Transverse colon (tissue), 4 donors: ENCODE data around the gene SYCN. TPM values are rescaled to one million over a fixed set of nuclear protein-coding genes. Genes with fewer than 3 reads are reported as not detected.

ENCODE experiments used
- DNase-seq: peaks from one replicate; pipeline ENCODE4 v3.0.0-alpha.2; 2019
- H3K27ac ChIP-seq, 4 donors: fragments of 200-600 bp; sonication (generic); 2 replicates each; pipeline ENCODE4 v1.5.1; 2016 to 2018; ENCODE audit warnings: inconsistent platforms in 4 of 4
- H3K27me3 ChIP-seq: fragments of 200-600 bp; sonication (generic); 2 replicates; pipeline ENCODE4 v1.5.1; 2017; ENCODE audit warnings: inconsistent platforms
- H3K36me3 ChIP-seq, 4 donors: fragments of 200-600 bp; sonication (generic); 2 replicates each; pipeline ENCODE4 v1.5.1; 2017 to 2019; ENCODE audit warnings: inconsistent platforms in 4 of 4
- H3K4me1 ChIP-seq, 4 donors: fragments of 200-600 bp; sonication (generic); 2 replicates each; pipeline ENCODE4 v1.5.1; 2017 to 2020; ENCODE audit warnings: inconsistent platforms in 4 of 4
- H3K4me3 ChIP-seq, 4 donors: fragments of 200-600 bp; sonication (generic); 1 replicate in 1 of 4; 2 replicates in 3 of 4; pipeline versions ENCODE4 v1.5.1 to v1.6.1; 2017 to 2019; ENCODE audit warnings: inconsistent platforms in 4 of 4
- H3K9me3 ChIP-seq, 2 donors: fragments of 200-600 bp; sonication (generic); 2 replicates each; pipeline ENCODE4 v1.5.1; 2017 to 2019; ENCODE audit warnings: inconsistent platforms in 2 of 2
- EP300 ChIP-seq: sonication (generic); formaldehyde crosslinking; IDR thresholded peaks from one replicate; pipeline ENCODE4 v1.6.1; 2017; ENCODE audit warnings: antibody characterized with exemption, low read depth
- POLR2A ChIP-seq: fragments of 450-650 bp; IDR thresholded peaks from one replicate; pipeline ENCODE4 v1.6.1; 2016; ENCODE audit warnings: antibody characterized with exemption, mild to moderate bottlenecking, moderate library complexity
- POLR2AphosphoS5 ChIP-seq, 3 donors: sonication (generic); formaldehyde crosslinking; IDR thresholded peaks; one replicate each; pipeline ENCODE4 v1.6.1; 2016; ENCODE audit warnings: antibody characterized with exemption in 3 of 3
- WGBS, 2 donors: methylation state at CpG; one replicate each; pipeline ENCODE4 v1.1.5; 2018; ENCODE audit warnings: low coverage in 1 of 2; 5-methylcytosine and 5-hydroxymethylcytosine counted together
- in situ Hi-C, 4 donors: fragments of 200-750 bp; cut with MboI; loops; one replicate each; pipeline versions ENCODE4 v1.15.0 to v1.15.1; 2017; ENCODE audit warnings: low sequenced_read_pairs in 3 of 4, low pct_ligation_motif_present in 1 of 4, low pct_unique_long_range_greater_than_20kb in 1 of 4
- intact Hi-C: fragments of 100-400 bp; cut with DNase I; formaldehyde crosslinking; loops from one replicate; pipeline ENCODE4 v1.15.1; 2023; ENCODE audit warnings: low total_unique reads
- total RNA-seq, 4 donors: library from RNA; depleted of rRNA; stranded (reverse); fragments of >200 nt; gene quantifications; one replicate each; pipeline ENCODE4 v1.1.0, GENCODE V29; 2016
- TF ChIP-seq, protein P1 (sequence below), 5 experiments: fragments of 200-600 bp in 3 of 5; fragments of 450-650 bp in 2 of 5; sonication (generic) in 3 of 5; IDR thresholded peaks; 1 replicate in 2 of 5; 2 replicates in 3 of 5; pipeline ENCODE4 v1.5.1; 2016 to 2017; ENCODE audit warnings: antibody characterized with exemption in 5 of 5, inconsistent platforms in 3 of 5, mild to moderate bottlenecking in 2 of 5, moderate library complexity in 1 of 5

Gene SYCN
- total RNA-seq, 4 donors from 2014 or later = not detected

DNA sequence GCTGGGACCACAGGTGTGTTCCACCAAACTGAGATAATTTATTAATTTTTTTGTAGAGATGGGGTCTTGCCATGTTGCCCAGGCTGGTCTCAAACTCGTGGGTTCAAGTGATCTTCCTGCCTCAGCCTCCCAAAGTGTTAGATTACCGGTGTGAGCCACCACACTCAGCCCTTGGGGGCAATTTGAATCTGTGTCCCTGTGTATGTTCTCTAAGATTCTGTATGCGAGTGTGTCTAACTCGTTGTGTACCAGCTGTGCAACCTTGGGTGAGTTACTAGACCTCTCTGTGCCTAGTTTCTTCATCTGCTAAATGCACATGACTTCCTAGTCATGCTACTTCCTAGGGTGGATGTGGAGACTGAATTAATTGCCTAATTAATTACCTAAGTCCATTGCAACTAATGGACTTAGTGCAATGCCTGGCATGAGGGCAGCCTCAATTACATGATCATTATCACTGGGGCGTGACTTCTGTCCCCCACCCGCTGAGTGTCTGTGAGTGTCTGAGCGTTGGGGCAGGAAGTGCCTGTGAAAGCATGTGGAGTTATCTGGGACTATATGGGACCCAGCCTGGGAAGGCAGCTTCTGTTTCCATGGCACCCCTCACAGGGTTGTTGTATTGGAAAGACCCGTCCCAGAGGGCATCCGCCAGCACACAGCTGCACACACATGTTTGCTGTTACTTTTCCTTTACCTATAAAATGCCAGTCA is 9.1 kb downstream of the SYCN start:
- in situ Hi-C loops (loop anchor here in 1 of 4 donors (10.0 kb wide), 1 partner anchor 130 kb away; the partner anchor contains the start of gene LRFN1), intact Hi-C loops (no loop called here)
- no peak overlapping the region for H3K4me3 ChIP-seq
- H3K36me3 ChIP-seq = no peaks in the 10 kb centered on the region
- TF ChIP-seq POLR2AphosphoS5 (IDR thresholded peaks at IDR 0.05) = no peak
- TF ChIP-seq, protein P1, sequence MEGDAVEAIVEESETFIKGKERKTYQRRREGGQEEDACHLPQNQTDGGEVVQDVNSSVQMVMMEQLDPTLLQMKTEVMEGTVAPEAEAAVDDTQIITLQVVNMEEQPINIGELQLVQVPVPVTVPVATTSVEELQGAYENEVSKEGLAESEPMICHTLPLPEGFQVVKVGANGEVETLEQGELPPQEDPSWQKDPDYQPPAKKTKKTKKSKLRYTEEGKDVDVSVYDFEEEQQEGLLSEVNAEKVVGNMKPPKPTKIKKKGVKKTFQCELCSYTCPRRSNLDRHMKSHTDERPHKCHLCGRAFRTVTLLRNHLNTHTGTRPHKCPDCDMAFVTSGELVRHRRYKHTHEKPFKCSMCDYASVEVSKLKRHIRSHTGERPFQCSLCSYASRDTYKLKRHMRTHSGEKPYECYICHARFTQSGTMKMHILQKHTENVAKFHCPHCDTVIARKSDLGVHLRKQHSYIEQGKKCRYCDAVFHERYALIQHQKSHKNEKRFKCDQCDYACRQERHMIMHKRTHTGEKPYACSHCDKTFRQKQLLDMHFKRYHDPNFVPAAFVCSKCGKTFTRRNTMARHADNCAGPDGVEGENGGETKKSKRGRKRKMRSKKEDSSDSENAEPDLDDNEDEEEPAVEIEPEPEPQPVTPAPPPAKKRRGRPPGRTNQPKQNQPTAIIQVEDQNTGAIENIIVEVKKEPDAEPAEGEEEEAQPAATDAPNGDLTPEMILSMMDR (IDR thresholded peaks at IDR 0.05) = no peak
- TF ChIP-seq EP300 = no peak
- no peak for TF ChIP-seq POLR2A
- no peaks in the 10 kb centered on the region for H3K9me3 ChIP-seq
- peaks cover 77% of the 10 kb centered on the region for H3K27me3 ChIP-seq
- H3K27ac ChIP-seq = no peak overlapping the region
- no peak for DNase-seq
- peaks cover 0 to 7% (median 3%) of the 10 kb centered on the region in 4 donors for H3K4me1 ChIP-seq
- 45% methylated on average over 9 of the region's 9 CpGs; no CpG with 5 or more reads in 1 of the 2 donors for WGBS, 2 donors

DNA sequence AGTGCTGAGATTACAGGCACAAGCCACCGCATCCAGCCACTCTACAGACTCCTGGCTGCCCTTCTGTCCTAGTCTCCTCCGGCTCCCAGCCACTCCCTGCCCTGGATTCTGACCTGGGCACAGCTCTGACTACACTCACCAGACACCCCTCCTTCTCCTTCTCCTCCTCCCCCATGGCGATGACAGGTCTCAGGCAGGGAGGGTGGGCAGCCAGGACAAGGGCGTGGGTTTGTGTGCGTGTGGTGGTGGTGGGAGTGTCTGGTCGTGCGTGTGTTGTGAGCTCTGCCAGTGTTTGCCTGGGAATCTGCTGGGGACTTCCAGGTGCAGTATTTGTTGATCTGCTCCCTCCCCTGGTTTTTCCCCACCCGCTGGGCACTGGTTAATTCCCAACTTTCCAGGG is 10.3 kb downstream of the SYCN start:
- Histone ChIP-seq H3K9me3 (no peaks in the 10 kb centered on the region), H3K4me1 (peaks cover 0 to 7% (median 3%) of the 10 kb centered on the region in 4 donors), H3K36me3 (no peaks in the 10 kb centered on the region), H3K4me3 (no peak overlapping the region), H3K27ac (no peak overlapping the region), H3K27me3 (peaks cover 75% of the 10 kb centered on the region)
- in situ Hi-C loops = loop anchor here in 1 of 4 donors (10.0 kb wide), 1 partner anchor 131 kb away; the partner anchor contains the start of gene LRFN1
- intact Hi-C loops = no loop called here
- no peak for TF ChIP-seq POLR2A
- TF ChIP-seq EP300 = no peak
- TF ChIP-seq, protein P1 (IDR thresholded peaks at IDR 0.05) = no peak
- no peak for TF ChIP-seq POLR2AphosphoS5 (IDR thresholded peaks at IDR 0.05)
- WGBS, 2 donors = 10 to 30% methylated on average over 2 to 8 of the region's 8 CpGs
- DNase-seq = no peak

DNA sequence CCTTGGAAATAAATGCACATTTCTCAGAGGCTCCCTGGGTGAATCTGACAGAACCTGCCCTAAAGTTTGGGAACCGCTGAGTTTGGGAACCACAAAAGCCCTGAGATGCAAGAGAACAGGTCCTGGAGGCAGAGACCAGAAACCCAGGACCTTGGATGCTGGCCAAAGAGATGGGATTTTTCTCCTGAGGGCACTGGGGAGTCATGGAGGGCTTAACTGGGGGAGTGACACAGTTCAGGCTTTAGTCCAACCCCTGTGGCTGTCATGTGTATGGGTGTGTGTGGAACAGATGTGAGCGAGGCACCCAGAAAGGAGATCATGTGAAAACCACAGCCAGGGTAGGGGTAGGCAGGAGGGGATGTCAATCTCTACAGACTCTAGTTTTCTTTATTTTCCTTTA is 11.2 kb downstream of the SYCN start:
- peaks cover 0 to 7% (median 3%) of the 10 kb centered on the region in 4 donors for H3K4me1 ChIP-seq
- peaks cover 72% of the 10 kb centered on the region for H3K27me3 ChIP-seq
- TF ChIP-seq POLR2AphosphoS5 (IDR thresholded peaks at IDR 0.05) (no peak), EP300 (no peak), POLR2A (no peak)
- TF ChIP-seq, protein P1 (IDR thresholded peaks at IDR 0.05) = no peak
- no peaks in the 10 kb centered on the region for H3K36me3 ChIP-seq
- no peak overlapping the region for H3K4me3 ChIP-seq
- no peaks in the 10 kb centered on the region for H3K9me3 ChIP-seq
- 68% methylated on average over 2 of the region's 2 CpGs; no CpG with 5 or more reads in 1 of the 2 donors for WGBS, 2 donors
- no peak overlapping the region for H3K27ac ChIP-seq
- in situ Hi-C loops = loop anchor here in 1 of 4 donors (10.0 kb wide), 1 partner anchor 132 kb away; the partner anchor contains the start of gene LRFN1
- intact Hi-C loops = no loop called here
- DNase-seq = no peak

DNA sequence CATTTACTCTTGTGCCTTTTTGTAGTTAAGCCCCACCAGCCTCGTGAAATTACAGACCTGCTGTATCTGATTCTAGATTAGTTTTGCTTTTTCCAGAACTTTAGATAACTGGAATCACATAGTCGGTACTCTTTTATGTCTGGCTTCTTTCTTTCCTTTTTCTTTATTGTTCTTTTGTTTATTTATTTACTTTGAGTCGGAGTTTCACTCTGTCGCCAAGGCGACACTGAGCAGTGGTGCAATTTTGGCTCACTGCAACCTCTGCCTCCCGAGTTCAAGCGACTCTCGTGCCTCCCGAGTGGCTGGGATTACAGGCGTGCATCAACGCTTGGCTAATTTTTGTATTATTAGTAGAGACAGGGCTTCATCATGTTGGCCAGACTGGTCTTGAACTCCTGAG is 13.3 kb downstream of the SYCN start:
- intact Hi-C loops = no loop called here
- Histone ChIP-seq H3K9me3 (no peaks in the 10 kb centered on the region), H3K36me3 (no peaks in the 10 kb centered on the region), H3K4me1 (no peaks in the 10 kb centered on the region), H3K27me3 (peaks cover 51% of the 10 kb centered on the region), H3K4me3 (no peak overlapping the region), H3K27ac (no peak overlapping the region)
- WGBS, 2 donors = 15 to 34% methylated on average over 2 to 11 of the region's 11 CpGs
- in situ Hi-C loops = loop anchor here in 1 of 4 donors (10.0 kb wide), 1 partner anchor 134 kb away; the partner anchor contains the start of gene LRFN1
- DNase-seq = no peak
- TF ChIP-seq POLR2A (no peak), POLR2AphosphoS5 (IDR thresholded peaks at IDR 0.05) (no peak), EP300 (no peak)
- TF ChIP-seq, protein P1 (IDR thresholded peaks at IDR 0.05) = no peak
